Fibroblast of mammary gland (primary cell): ENCODE measurements around the gene PDE4B.
A peak's percentile ranks its signal among the peaks of the same experiment; 100 is the strongest.
"Not testable (repeated sequence)": the region's sequence is repeated elsewhere in the genome, so short reads cannot be mapped to it uniquely, and the experiment has no call there.

Source experiments
- DNase-seq: peaks from one replicate; pipeline ENCODE4 v3.0.0-alpha.2; 2010; ENCODE audit warnings: low read depth
- H3K4me3 ChIP-seq: 2 replicates; pipeline ENCODE4 v1.5.1; 2011; ENCODE audit warnings: low read depth, mild to moderate bottlenecking, low read length, moderate library complexity; ENCODE audit not compliant: control insufficient read depth
- CTCF ChIP-seq: conservative IDR thresholded peaks from 2 replicates; pipeline ENCODE4 v1.5.1; 2011; ENCODE audit warnings: low read depth, low read length, inconsistent platforms; ENCODE audit not compliant: control insufficient read depth, insufficient read depth

The PDE4B gene

GRCh38 chr1:66405061-66405460 is 612.4 kb downstream of the PDE4B start:
- DNase-seq = no peak
- TF ChIP-seq CTCF = no peak
- no peak overlapping the region for H3K4me3 ChIP-seq

GRCh38 chr1:66411449-66411848 is 618.8 kb downstream of the PDE4B start:
- not testable (repeated sequence) for H3K4me3 ChIP-seq, DNase-seq

- no peak overlapping the region for H3K4me3 ChIP-seq
- DNase-seq = peak; percentile 49
- TF ChIP-seq CTCF = no peak
Observed at GRCh38 chr1:66412704-66413103, 620.0 kb downstream of the PDE4B start.

- TF ChIP-seq CTCF = no peak
- DNase-seq = no peak
- H3K4me3 ChIP-seq = no peak overlapping the region
Observed at GRCh38 chr1:66413136-66413837, 620.6 kb downstream of the PDE4B start.

GRCh38 chr1:66413838-66414175 is 621.1 kb downstream of the PDE4B start:
- no peak for TF ChIP-seq CTCF
- H3K4me3 ChIP-seq = no peak overlapping the region
- DNase-seq = no peak

GRCh38 chr1:66415281-66415680 is 622.6 kb downstream of the PDE4B start:
- no peak for DNase-seq
- no peak for TF ChIP-seq CTCF
- no peak overlapping the region for H3K4me3 ChIP-seq

- TF ChIP-seq CTCF = no peak
- H3K4me3 ChIP-seq = no peak overlapping the region
- no peak for DNase-seq
Observed at GRCh38 chr1:66415866-66416265, 623.2 kb downstream of the PDE4B start.
